Measurements from ENCODE around the gene TGM2.

DNA sequence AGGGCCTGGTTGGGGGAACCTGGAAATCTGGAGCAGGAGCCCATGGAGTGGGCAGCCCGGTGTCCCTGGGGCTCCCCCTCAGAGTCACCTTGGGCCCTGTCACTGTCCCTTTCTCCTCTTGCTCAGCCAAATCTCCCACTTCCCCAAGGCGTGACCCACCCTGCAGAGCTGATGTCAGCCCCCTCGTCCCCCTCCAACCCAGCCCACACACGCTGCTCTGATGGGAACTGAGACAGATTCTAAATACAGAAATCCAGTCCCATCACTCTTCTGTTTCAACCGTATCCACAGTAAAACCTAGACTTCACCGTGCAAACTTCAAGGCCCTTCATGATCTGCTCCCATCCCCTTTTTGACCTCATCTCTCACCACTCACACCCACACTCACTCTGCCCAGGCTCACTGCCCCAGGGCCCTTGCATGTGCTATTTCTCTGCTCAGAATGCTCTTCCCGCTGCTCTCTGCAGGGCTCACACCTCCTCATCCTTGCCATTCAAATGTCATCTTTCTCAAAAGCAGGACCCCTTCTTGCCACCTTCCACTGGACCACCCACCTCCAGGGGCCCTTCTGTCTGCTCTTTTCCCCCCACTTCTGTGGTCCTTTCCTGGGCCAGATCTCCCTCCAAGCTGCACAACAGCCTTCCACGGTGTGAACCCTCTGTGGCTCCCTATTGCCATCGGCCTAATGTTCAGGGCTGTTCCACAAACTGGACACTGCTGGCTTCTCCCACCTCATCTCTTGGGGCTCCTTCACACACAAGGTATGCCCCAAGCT is 16.6 kb downstream of the TGM2 start:
- TF ChIP-seq, protein P1, sequence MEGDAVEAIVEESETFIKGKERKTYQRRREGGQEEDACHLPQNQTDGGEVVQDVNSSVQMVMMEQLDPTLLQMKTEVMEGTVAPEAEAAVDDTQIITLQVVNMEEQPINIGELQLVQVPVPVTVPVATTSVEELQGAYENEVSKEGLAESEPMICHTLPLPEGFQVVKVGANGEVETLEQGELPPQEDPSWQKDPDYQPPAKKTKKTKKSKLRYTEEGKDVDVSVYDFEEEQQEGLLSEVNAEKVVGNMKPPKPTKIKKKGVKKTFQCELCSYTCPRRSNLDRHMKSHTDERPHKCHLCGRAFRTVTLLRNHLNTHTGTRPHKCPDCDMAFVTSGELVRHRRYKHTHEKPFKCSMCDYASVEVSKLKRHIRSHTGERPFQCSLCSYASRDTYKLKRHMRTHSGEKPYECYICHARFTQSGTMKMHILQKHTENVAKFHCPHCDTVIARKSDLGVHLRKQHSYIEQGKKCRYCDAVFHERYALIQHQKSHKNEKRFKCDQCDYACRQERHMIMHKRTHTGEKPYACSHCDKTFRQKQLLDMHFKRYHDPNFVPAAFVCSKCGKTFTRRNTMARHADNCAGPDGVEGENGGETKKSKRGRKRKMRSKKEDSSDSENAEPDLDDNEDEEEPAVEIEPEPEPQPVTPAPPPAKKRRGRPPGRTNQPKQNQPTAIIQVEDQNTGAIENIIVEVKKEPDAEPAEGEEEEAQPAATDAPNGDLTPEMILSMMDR (IDR thresholded peaks at IDR 0.05; ENCODE audit: low read depth, low read length) = no peak
- no peak for TF ChIP-seq EZH2phosphoT487 (IDR thresholded peaks at IDR 0.05; ENCODE audit: low read depth)
